Activated T-cell treated with anti-CD3 and anti-CD28 coated beads, Interleukin-2, amount 50 U/mL, for 1 hour (primary cell): Measurements from ENCODE around the gene ABHD17A.
"Not testable (repeated sequence)": the region's sequence is repeated elsewhere in the genome, so short reads cannot be mapped to it uniquely, and the experiment has no call there.

ENCODE experiments used
- DNase-seq: peaks from one replicate; pipeline ENCODE4 v3.0.0-alpha.2; 2020

ABHD17A gene

GRCh38 chr19:1880611-1881392 is 4.5 kb downstream of the ABHD17A start:
- DNase-seq, result no peak

- DNase-seq, result not testable (repeated sequence)
Measured at GRCh38 chr19:1879982-1880381, 5.3 kb downstream of the ABHD17A start.

- not testable (repeated sequence) for DNase-seq
Measured at GRCh38 chr19:1878583-1878982, 6.7 kb downstream of the ABHD17A start.

GRCh38 chr19:1877280-1877660 is 8.0 kb downstream of the ABHD17A start:
- DNase-seq, result not testable (repeated sequence)

GRCh38 chr19:1876496-1877279 is 8.6 kb downstream of the ABHD17A start:
- DNase-seq, result not testable (repeated sequence)

- DNase-seq, result peak; percentile 85
Measured at GRCh38 chr19:1875646-1876495, 9.4 kb downstream of the ABHD17A start.

GRCh38 chr19:1875265-1875645 is 10.0 kb downstream of the ABHD17A start:
- DNase-seq, result not testable (repeated sequence)

GRCh38 chr19:1874554-1875185 is 10.6 kb downstream of the ABHD17A start:
- DNase-seq, result peak; percentile 44

- DNase-seq, result no peak
Measured at GRCh38 chr19:1873524-1874473, 11.5 kb downstream of the ABHD17A start.

GRCh38 chr19:1872807-1873523 is 12.3 kb downstream of the ABHD17A start:
- no peak for DNase-seq

GRCh38 chr19:1871630-1872029 is 13.7 kb downstream of the ABHD17A start:
- DNase-seq, result no peak

- DNase-seq, result no peak
Measured at GRCh38 chr19:1871140-1871597, 14.1 kb downstream of the ABHD17A start.

GRCh38 chr19:1868971-1869370 is 16.3 kb downstream of the ABHD17A start:
- no peak for DNase-seq

- DNase-seq, result no peak
Measured at GRCh38 chr19:1867349-1867724, 18.0 kb downstream of the ABHD17A start.

- no peak for DNase-seq
Measured at GRCh38 chr19:1866693-1867348, 18.5 kb downstream of the ABHD17A start.

GRCh38 chr19:1865172-1866010 is 19.9 kb downstream of the ABHD17A start:
- DNase-seq, result no peak

GRCh38 chr19:1864480-1865171 is 20.7 kb downstream of the ABHD17A start:
- peak; percentile 70 for DNase-seq

GRCh38 chr19:1863638-1864479 is 21.4 kb downstream of the ABHD17A start:
- peak; percentile 94 for DNase-seq
